AG09319 (cell line): ENCODE measurements around the gene TP53BP1.
A peak's percentile ranks its signal among the peaks of the same experiment; 100 is the strongest.

ENCODE experiments used
- DNase-seq: peaks from one replicate; pipeline ENCODE4 v3.0.0-alpha.2; 2010; ENCODE audit warnings: low read depth; ENCODE audit errors: extremely low read depth
- TF ChIP-seq, protein P1 (sequence below): IDR thresholded peaks from 2 replicates; pipeline ENCODE4 v1.5.1; 2011; ENCODE audit warnings: low read depth, mild to moderate bottlenecking, inconsistent platforms, low read length, moderate library complexity

The TP53BP1 gene

DNA sequence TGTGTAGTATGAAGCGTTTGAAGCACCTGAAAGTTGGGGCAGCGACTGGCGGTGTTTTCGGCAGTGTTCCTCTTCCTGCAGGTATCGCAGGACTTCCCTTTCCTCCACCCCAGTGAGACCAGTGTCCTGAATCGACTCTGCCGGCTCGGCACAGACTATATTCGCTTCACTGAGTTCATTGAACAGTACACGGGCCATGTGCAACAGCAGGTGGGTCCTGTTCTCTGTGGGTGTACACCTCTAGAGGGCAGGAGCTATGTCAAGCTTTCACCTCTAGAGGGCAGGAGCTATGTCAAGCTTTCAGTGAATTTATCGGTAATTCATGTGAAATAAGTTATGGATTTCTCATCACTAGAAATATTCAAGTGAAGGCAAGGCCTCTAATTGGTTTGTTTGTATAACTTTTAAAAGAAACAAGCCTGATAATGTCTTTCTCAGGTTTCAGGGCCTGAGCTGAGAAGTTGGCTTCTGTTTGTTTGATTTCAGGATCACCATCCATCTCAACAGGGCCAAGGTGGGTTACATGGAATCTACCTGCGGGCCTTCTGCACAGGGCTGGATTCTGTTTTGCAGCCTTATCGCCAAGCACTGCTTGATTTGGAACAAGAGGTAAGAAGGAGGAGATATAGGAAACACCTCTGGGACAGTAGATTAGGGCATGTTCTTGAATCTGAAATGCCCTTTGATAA, 116.8 kb downstream of the TP53BP1 start:
- DNase-seq = no peak
- TF ChIP-seq, protein P1, sequence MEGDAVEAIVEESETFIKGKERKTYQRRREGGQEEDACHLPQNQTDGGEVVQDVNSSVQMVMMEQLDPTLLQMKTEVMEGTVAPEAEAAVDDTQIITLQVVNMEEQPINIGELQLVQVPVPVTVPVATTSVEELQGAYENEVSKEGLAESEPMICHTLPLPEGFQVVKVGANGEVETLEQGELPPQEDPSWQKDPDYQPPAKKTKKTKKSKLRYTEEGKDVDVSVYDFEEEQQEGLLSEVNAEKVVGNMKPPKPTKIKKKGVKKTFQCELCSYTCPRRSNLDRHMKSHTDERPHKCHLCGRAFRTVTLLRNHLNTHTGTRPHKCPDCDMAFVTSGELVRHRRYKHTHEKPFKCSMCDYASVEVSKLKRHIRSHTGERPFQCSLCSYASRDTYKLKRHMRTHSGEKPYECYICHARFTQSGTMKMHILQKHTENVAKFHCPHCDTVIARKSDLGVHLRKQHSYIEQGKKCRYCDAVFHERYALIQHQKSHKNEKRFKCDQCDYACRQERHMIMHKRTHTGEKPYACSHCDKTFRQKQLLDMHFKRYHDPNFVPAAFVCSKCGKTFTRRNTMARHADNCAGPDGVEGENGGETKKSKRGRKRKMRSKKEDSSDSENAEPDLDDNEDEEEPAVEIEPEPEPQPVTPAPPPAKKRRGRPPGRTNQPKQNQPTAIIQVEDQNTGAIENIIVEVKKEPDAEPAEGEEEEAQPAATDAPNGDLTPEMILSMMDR = peak; percentile 80

- peak; percentile 34 for DNase-seq
- TF ChIP-seq, protein P1 = peak; percentile 15; the same call in 1 of the 2 replicates
Measured at GRCh38 chr15:43370975-43371974, 121.7 kb downstream of the TP53BP1 start, which contains the start of the genes TUBGCP4 and ZSCAN29. TSS of gene TUBGCP4 (plus strand) at chr15:43371101. CDS start at chr15:43371355, 254 bp downstream. TSS of gene ZSCAN29 (minus strand) at chr15:43371043. CDS start at chr15:43369913, 1,130 bp downstream.

DNA sequence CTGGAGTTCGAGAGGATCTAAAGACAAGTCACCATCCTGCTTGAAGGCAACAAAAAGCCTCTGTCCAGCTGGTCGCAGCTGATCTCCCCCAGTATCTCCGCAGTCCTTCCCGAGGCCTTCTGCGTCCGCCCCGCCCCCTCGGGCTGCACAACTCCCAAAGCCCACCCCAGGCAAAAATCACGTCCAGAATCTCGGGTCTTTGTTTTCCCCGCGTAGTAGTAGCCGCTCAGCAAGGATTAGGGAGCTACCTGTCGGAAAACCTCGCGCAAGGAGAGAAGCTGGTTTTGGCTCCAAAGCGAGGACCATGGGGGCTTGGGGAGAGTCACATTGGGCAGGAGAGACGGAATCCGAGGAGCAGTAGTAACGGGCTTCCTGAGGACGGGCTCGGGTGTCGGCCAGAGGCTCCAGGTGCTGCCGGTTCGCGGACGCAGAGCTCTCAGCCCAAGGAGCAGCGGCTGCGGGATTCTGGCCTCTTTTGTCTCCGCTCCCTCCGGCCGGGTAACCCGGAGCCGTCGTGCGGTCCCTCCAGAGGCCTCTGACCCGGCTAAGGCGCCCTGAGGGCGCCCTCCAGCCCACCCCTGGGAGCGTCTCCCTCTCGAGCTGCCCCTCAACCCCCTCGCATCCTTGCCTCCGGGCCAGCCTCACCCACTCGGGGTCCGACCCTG, 122.5 kb downstream of the TP53BP1 start:
- no peak for DNase-seq
- TF ChIP-seq, protein P1 = no peak

DNA sequence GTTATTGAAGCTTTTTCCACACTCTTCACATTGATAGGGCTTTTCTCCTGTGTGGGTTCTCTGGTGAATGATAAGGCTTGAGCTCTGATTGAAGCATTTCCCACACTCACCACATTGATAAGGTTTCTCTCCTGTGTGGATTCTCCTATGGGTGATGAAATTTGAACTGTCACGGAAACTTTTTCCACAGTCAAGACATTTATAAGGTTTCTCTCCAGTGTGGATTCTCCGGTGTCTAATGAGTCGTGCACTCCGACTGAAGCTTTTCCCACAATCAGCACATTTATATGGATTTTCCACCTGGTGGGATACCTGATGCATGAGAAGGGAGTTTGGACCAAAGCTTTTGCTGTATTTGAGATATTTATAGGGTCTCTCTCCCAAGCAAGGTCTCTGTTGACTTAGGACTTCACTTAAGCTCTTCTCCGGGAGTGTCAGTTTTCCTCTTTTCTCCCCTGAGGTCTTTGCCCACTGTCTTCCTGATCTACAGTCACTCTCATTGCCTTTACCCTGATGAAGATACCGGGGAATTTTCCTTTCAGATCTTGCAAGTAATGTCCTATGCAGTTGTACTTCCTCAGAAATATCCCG, 131.5 kb downstream of the TP53BP1 start:
- no peak for DNase-seq
- TF ChIP-seq, protein P1 = no peak

- TF ChIP-seq, protein P1 = no peak
- no peak for DNase-seq
Measured at GRCh38 chr15:43360821-43361220, 132.1 kb downstream of the TP53BP1 start.
